Measurements from ENCODE around the gene FAR1.
"Not testable (repeated sequence)": the region's sequence is repeated elsewhere in the genome, so short reads cannot be mapped to it uniquely, and the experiment has no call there.

FAR1 gene

GRCh38 chr11:13726456-13726855 is 58.0 kb downstream of the FAR1 start:
- TF ChIP-seq FOXM1 (IDR thresholded peaks at IDR 0.05; ENCODE audit: borderline replicate concordance) (no peak), SP1 (IDR thresholded peaks at IDR 0.05) (no peak), SUZ12 (IDR thresholded peaks at IDR 0.05) (no peak), ARNT (IDR thresholded peaks at IDR 0.05) (no peak), LEF1 (IDR thresholded peaks at IDR 0.05; ENCODE audit: borderline replicate concordance) (no peak), HDGF (IDR thresholded peaks at IDR 0.05; ENCODE audit: borderline replicate concordance) (no peak), ZNF384 (IDR thresholded peaks at IDR 0.05) (no peak), FOXA1 (IDR thresholded peaks at IDR 0.05) (no peak), ELF4 (IDR thresholded peaks at IDR 0.05) (no peak), FOXK2 (IDR thresholded peaks at IDR 0.05) (no peak), NFRKB (IDR thresholded peaks at IDR 0.05) (no peak), TARDBP (IDR thresholded peaks at IDR 0.05) (no peak)
- TF ChIP-seq, protein P1, sequence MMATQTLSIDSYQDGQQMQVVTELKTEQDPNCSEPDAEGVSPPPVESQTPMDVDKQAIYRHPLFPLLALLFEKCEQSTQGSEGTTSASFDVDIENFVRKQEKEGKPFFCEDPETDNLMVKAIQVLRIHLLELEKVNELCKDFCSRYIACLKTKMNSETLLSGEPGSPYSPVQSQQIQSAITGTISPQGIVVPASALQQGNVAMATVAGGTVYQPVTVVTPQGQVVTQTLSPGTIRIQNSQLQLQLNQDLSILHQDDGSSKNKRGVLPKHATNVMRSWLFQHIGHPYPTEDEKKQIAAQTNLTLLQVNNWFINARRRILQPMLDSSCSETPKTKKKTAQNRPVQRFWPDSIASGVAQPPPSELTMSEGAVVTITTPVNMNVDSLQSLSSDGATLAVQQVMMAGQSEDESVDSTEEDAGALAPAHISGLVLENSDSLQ (IDR thresholded peaks at IDR 0.05) = no peak
- ChIA-PET CTCF (no interaction called here), POLR2A (no interaction called here)
- DNase-seq (ENCODE audit: extremely low spot score) = no peak

DNA sequence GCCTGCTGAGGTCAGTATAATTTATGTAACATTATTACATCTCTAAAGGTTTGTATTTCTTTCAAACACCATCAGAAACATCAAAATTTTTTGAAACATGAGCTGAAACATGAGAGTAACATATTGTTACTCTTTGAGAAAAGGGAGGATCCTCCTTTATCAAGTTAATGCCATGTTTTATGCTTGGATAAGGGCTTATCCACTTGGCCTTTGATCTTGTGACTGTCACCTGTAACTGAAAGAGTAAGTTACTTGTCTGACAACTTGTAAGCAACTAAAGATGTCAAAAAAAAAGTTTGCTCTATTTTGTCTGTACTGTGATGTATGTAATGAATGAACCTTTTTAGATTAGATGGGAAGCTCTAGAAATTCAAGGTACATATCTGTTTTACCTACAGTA is 59.6 kb downstream of the FAR1 start:
- ChIA-PET POLR2A (no interaction called here), CTCF (no interaction called here)
- no peak for DNase-seq (ENCODE audit: extremely low spot score)
- TF ChIP-seq L3MBTL2 (conservative IDR thresholded peaks at IDR 0.05) (no peak), HDGF (IDR thresholded peaks at IDR 0.05; ENCODE audit: borderline replicate concordance) (no peak)

DNA sequence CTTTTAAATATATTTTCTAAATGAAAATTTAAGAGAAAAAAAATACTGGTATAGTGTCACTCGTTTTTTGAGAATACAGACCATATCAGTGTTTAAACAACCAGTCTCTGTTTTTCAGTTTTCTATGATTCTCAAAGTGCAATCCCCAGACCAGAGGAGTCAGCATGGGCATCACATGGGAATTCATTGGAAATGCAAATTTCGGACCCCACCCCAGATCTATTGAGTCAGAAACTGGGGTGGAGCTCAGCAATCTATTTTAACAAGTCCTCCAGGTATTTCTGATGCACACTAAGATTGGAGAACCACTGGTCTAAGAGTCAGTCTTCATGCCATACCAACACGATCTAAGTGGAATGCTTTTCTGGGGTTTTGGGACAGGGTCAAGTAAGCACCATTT is 66.1 kb downstream of the FAR1 start:
- TF ChIP-seq ARNT (IDR thresholded peaks at IDR 0.05) (no peak), ELF4 (IDR thresholded peaks at IDR 0.05) (no peak), FOXK2 (IDR thresholded peaks at IDR 0.05) (no peak), ZNF384 (IDR thresholded peaks at IDR 0.05) (no peak), NFRKB (IDR thresholded peaks at IDR 0.05) (no peak), CTBP1 (IDR thresholded peaks at IDR 0.05; ENCODE audit: borderline replicate concordance) (no peak), SUZ12 (IDR thresholded peaks at IDR 0.05) (no peak), BHLHE40 (IDR thresholded peaks at IDR 0.05; ENCODE audit: borderline replicate concordance) (no peak), SP1 (IDR thresholded peaks at IDR 0.05) (no peak), LEF1 (IDR thresholded peaks at IDR 0.05; ENCODE audit: borderline replicate concordance) (no peak), TARDBP (IDR thresholded peaks at IDR 0.05) (no peak), FOXM1 (IDR thresholded peaks at IDR 0.05; ENCODE audit: borderline replicate concordance) (no peak), HDGF (IDR thresholded peaks at IDR 0.05; ENCODE audit: borderline replicate concordance) (no peak), L3MBTL2 (conservative IDR thresholded peaks at IDR 0.05) (no peak), FOXA1 (IDR thresholded peaks at IDR 0.05) (no peak)
- TF ChIP-seq, protein P1 (IDR thresholded peaks at IDR 0.05) = no peak
- ChIA-PET POLR2A (no interaction called here), CTCF (no interaction called here)
- no peak for DNase-seq (ENCODE audit: extremely low spot score)

DNA sequence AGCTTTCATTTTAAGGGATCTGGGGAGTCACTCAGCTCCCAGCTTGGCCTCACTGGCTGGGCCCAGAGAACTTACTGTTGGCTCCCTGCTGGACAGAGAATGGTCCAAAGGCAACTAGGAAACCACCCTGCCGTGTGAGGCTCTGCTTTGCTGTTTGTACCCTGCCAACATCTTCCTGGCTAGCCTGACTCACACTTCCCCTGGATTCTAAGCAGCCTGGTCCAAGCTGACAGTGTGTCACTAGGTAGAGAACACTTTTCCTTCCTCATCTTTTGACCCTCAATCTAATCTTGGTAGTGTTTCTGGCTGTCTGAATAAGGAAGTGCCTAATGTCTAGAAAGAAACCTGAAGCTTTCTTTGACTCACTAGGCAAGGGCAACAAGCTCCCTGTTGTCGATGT is 76.7 kb downstream of the FAR1 start:
- POLR2A ChIA-PET = no interaction called here
- CTCF ChIA-PET = no interaction called here
- DNase-seq (ENCODE audit: extremely low spot score) = no peak
- TF ChIP-seq FOXM1 (IDR thresholded peaks at IDR 0.05; ENCODE audit: borderline replicate concordance) (no peak), L3MBTL2 (conservative IDR thresholded peaks at IDR 0.05) (no peak), ZNF384 (IDR thresholded peaks at IDR 0.05) (no peak), TARDBP (IDR thresholded peaks at IDR 0.05) (no peak), BHLHE40 (IDR thresholded peaks at IDR 0.05; ENCODE audit: borderline replicate concordance) (no peak), SUZ12 (IDR thresholded peaks at IDR 0.05) (no peak), SP1 (IDR thresholded peaks at IDR 0.05) (no peak), LEF1 (IDR thresholded peaks at IDR 0.05; ENCODE audit: borderline replicate concordance) (no peak), ELF4 (IDR thresholded peaks at IDR 0.05) (no peak), CTBP1 (IDR thresholded peaks at IDR 0.05; ENCODE audit: borderline replicate concordance) (no peak)
- TF ChIP-seq, protein P1 (IDR thresholded peaks at IDR 0.05) = no peak

DNA sequence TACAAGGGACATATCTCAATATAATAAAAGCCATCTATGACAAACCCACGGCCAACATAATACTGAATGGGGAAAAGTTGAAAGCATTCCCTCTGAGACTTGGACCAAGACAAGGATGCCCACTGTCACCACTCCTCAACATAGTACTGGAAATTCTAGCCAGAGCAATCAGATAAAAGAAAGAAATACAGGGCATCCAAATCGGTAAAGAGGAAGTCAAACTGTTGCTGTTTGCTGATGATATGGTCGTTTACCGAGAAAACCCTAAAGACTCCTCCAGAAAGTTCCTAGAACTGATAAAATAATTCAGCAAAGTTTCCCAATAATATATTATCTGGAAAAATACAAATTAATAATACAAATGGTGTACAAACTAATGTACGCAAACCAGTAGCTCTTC is 84.8 kb downstream of the FAR1 start:
- DNase-seq (ENCODE audit: extremely low spot score); POLR2A ChIA-PET; CTCF ChIA-PET: not testable (repeated sequence)

- TF ChIP-seq CTBP1 (IDR thresholded peaks at IDR 0.05; ENCODE audit: borderline replicate concordance) (no peak), ARNT (IDR thresholded peaks at IDR 0.05) (no peak), ZNF384 (IDR thresholded peaks at IDR 0.05) (no peak), ELF4 (IDR thresholded peaks at IDR 0.05) (no peak), SUZ12 (IDR thresholded peaks at IDR 0.05) (no peak)
- POLR2A ChIA-PET = no interaction called here
- DNase-seq (ENCODE audit: extremely low spot score) = no peak
- CTCF ChIA-PET = interaction anchor here (0.6 kb wide), 1 partner anchor 204 kb away, joined by 3 read pairs; no protein-coding TSS in a partner anchor
These were observed 90.6 kb downstream of the FAR1 start for GRCh38 chr11:13759050-13759449.

- DNase-seq (ENCODE audit: extremely low spot score) = no peak
- CTCF ChIA-PET = interaction anchor here (1.5 kb wide), 1 partner anchor 12 kb away, joined by 6 read pairs; no protein-coding TSS in a partner anchor
- TF ChIP-seq L3MBTL2 (conservative IDR thresholded peaks at IDR 0.05) = no peak
- TF ChIP-seq SUZ12 (IDR thresholded peaks at IDR 0.05) = no peak
- POLR2A ChIA-PET = no interaction called here
These were observed 91.6 kb downstream of the FAR1 start for GRCh38 chr11:13760115-13760514.

Data from HEK293T (cell line).